Prostate gland (tissue), 2 donors: Measurements from ENCODE around the gene NME3.

Experiments
- POLR2A ChIP-seq: fragments of 450-650 bp; IDR thresholded peaks from one replicate; pipeline ENCODE4 v1.6.1; 2016; ENCODE audit warnings: antibody characterized with exemption, mild to moderate bottlenecking
- POLR2AphosphoS5 ChIP-seq: sonication (generic); formaldehyde crosslinking; IDR thresholded peaks from one replicate; pipeline ENCODE4 v1.6.1; 2017; ENCODE audit warnings: antibody characterized with exemption
- TF ChIP-seq, protein P1 (sequence below), 4 experiments: fragments of 200-600 bp in 2 of 4; fragments of 450-650 bp in 2 of 4; sonication (generic) in 2 of 4; IDR thresholded peaks; 1 replicate in 3 of 4; 2 replicates in 1 of 4; pipeline ENCODE4 v1.5.1; 2016 to 2019; ENCODE audit warnings: antibody characterized with exemption in 4 of 4, mild to moderate bottlenecking in 2 of 4, moderate library complexity in 2 of 4

GRCh38 chr16:1817276-1817589 lies 45.9 kb upstream of the NME3 start:
- TF ChIP-seq, protein P1, sequence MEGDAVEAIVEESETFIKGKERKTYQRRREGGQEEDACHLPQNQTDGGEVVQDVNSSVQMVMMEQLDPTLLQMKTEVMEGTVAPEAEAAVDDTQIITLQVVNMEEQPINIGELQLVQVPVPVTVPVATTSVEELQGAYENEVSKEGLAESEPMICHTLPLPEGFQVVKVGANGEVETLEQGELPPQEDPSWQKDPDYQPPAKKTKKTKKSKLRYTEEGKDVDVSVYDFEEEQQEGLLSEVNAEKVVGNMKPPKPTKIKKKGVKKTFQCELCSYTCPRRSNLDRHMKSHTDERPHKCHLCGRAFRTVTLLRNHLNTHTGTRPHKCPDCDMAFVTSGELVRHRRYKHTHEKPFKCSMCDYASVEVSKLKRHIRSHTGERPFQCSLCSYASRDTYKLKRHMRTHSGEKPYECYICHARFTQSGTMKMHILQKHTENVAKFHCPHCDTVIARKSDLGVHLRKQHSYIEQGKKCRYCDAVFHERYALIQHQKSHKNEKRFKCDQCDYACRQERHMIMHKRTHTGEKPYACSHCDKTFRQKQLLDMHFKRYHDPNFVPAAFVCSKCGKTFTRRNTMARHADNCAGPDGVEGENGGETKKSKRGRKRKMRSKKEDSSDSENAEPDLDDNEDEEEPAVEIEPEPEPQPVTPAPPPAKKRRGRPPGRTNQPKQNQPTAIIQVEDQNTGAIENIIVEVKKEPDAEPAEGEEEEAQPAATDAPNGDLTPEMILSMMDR (IDR thresholded peaks at IDR 0.05) = no peak
- TF ChIP-seq POLR2A (no peak), POLR2AphosphoS5 (no peak)
